Renal cortical epithelial cell (primary cell): ENCODE results near the gene EIF1AD. TPM values are rescaled to one million over a fixed set of nuclear protein-coding genes. Genes with fewer than 3 reads are reported as not detected.
"Not testable (repeated sequence)": the region's sequence is repeated elsewhere in the genome, so short reads cannot be mapped to it uniquely, and the experiment has no call there.

Source experiments
- DNase-seq: peaks from one replicate; pipeline ENCODE4 v3.0.0-alpha.2; 2011; ENCODE audit warnings: low read depth
- total RNA-seq: library from RNA; depleted of rRNA; stranded (reverse); fragments of >200 nt; gene quantifications from 2 replicates; pipeline ENCODE4 v1.2.3, GENCODE V29; 2014

Gene EIF1AD
- total RNA-seq, 1 donor from 2014 or later, result 39.0 TPM

DNA sequence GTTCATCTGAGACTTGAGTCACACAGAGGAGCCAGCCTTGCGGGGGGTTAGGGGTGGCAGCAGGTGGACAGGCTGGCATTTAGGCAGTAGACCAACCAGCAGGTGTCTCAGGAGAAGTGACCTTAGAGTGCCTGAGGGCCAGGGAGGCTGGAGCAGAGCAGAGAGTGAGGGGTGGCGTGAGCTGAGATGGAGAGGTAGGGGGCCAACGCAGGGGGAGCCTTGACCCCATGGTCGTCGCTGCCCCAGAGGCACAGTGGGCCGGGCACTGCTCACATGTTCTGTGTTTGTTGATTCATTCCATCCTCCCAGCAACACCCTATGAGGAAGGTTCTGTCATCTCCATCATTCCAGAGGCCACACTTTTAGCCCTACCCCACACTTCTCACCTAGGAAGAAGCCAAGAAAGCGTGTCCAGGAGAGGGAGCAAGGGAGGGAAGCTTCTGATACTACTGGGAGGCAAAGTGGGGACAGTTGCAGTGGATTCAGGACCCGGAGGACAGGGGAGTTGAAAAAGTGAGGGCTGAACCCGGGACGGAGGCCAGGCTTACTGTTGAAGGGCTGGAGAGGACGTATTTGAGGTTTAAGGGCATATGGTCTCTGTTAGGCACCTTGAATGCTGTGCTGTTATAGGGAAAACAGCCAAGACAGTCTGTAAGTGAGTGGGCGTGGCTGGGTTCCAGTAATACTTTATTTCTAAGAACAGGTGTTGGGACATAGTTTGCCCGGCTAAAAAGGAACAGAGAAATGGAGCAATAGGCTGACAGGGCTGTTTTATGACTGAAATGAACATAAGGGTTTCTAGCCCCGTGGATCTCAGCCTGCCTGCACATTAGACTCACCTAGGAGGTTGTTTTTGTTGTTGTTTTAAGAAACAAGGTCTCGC lies 33.1 kb downstream of the EIF1AD start:
- DNase-seq, result no peak

DNA sequence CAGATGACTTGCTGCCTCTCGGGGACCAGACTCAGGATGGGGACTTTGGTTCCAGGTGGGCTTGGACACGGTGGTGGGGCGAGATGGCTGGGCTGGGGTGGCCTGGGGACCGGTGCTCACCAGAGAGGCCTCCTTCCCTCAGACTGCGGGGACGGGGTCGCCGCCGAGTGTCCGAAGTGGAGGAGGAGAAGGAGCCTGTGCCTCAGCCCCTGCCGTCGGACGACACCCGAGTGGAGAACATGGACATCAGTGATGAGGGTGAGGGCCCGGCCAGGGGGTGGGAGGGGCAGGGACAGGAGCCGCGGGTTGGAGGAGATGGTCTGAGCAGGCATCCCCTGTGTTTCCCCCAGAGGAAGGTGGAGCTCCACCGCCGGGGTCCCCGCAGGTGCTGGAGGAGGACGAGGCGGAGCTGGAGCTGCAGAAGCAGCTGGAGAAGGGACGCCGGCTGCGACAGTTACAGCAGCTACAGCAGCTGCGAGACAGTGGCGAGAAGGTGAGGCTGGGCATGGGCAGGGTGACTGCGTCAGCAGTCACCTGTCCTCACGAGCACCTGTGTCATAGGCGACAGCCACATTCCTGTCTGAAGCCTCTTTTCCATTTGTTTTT lies 34.5 kb downstream of the EIF1AD start:
- DNase-seq, result no peak

- no peak for DNase-seq
Measured at GRCh38 chr11:65965986-65966762, 35.8 kb downstream of the EIF1AD start.

- no peak for DNase-seq
Measured at GRCh38 chr11:65964906-65965305, 37.1 kb downstream of the EIF1AD start.

DNA sequence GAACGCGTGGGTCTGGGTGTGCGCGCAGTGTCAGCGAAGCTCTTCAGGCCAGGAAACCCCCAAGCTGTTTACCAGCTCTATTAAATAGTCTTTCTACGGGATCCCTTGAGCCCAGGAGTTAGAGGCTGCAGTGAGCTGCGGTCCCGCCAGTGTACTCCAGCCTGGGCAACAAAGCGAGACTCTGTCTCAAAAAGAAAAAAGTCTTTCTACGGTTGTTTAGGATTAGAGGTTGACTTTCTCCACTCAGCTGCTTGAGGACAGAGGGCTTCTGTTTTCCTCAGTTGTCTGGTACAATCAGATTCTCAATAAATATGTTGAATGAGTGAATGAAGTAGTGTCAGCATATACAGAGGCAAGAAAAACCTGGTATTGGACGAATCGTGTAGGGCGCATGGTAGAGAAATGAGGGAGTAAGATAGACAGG lies 39.8 kb downstream of the EIF1AD start:
- DNase-seq, result no peak

DNA sequence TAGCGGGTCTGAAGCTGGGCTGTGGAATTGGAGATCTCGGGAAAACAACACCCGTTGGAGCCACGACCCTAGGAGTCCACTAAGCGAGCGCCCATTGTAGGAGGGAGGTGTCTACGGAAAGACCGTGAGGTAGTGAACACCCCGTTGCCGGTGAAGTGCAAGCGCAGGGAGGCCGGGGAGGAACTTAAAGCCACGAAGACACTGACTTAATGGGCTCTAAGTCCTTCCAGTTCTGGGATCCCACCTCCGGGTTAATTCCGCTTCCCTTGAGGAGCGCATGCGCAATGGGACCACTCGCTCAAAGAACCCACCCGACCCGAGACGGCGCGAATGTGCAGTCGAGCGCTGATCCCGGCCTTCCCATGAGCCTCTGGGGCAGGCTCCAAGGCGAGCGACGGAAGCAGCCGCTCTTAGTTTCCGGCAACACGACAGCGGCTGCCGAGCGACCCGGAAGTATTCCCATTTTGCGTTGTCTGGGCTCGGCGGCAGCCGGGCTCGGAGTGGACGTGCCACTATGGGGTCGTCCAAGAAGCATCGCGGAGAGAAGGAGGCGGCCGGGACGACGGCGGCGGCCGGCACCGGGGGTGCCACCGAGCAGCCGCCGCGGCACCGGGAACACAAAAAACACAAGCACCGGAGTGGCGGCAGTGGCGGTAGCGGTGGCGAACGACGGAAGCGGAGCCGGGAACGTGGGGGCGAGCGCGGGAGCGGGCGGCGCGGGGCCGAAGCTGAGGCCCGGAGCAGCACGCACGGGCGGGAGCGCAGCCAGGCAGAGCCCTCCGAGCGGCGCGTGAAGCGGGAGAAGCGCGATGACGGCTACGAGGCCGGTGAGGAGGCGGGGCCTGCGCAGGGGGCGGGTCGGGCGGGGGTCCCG lies 40.5 kb downstream of the EIF1AD start, which contains the start of gene SART1:
Gene SART1 (plus strand): TSS at position 468 of the 874 bp plus-strand sequence. CDS start 47 bp downstream, at position 515.
- peak; percentile 93 for DNase-seq

DNA sequence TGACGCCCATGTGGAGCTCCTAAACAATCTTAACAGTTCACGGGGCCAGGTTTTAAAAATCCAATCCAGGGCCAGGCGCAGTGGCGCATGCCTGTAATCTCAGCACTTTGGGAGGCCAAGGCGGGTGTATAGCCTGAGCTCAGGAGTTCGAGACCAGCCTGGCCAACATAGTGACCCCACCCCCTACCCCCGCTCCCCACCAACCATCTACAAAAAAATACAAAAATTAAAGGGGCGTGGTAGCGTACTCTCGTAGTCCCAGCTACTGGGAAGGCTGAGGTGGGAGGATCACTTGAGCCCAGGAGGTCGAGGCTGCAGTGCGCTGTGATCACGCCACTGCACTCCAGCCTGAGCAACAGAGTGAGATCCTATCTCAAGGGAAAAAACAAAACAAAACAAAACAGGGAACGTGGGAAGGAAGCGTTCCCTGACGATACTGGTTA lies 41.1 kb downstream of the EIF1AD start:
- DNase-seq, result no peak

DNA sequence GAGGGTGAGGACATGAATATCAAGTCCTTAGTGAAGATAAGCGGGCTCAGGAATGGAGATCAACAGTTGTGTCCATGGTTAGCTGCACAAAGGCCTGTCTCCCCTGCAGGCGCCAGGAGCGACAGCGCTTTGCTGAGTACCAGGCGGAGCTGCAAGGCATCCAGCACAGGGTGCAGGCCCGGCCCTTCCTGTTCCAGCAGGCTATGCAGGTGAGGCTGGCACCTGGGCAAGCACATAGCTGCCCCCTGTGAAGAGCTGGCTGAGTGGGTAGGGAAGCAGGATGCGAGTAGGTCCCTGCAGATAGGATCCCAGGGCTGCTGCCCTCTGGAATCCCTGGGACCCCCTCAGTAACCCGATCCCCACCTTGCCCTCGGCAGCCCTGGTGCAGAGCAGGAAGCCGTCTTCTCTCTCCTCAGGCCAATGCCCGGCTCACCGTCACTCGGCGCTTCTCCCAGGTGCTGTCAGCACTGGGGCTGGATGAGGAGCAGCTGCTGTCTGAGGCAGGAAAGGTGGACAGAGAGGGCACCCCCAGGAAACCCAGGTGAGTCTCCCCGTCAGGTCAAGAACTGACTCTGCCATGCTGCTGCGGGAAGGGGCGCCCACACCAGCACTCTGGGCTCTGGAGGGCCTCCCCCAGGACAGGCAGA lies 43.1 kb downstream of the EIF1AD start:
- DNase-seq, result no peak

DNA sequence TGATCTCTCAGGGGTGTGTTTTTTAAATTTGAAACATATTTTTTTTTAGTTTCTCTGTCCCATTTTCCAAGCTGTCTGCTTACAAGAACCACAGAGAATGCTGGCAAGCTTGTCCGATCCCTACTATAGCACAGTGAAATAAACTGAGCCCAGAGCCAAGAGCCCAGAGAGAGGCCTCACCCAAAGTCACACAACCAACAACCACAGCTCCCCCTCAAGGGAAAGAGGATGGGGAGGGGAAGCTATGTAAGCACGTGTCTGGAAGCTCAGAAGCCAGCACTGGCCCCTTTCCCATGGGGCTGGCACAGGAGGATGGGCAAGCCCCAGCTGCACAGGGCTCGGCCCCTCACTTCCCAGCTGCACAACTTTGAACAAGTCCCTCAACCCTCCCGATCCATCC lies 43.7 kb downstream of the EIF1AD start:
- DNase-seq, result no peak

GRCh38 chr11:65954771-65955170 lies 47.2 kb downstream of the EIF1AD start:
- no peak for DNase-seq

DNA sequence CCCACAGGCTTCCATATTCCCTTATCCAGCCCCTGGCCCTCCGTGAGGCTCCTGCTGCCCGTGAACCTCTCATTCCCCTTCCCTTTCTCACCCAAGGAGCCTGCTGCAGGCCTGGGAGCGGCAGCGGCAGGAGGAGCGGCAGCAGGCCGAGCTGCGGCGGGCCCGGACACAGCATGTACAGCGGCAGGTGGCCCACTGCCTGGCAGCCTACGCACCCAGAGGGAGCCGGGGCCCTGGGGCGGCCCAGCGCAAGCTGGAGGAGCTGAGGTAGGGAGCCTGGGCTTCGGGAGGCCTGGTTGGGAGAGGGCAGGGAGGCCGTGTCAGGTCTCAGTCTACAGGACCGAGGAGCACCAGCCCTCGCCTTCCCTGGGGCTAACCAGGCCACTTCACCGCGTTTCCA lies 48.5 kb downstream of the EIF1AD start:
- DNase-seq, result no peak

DNA sequence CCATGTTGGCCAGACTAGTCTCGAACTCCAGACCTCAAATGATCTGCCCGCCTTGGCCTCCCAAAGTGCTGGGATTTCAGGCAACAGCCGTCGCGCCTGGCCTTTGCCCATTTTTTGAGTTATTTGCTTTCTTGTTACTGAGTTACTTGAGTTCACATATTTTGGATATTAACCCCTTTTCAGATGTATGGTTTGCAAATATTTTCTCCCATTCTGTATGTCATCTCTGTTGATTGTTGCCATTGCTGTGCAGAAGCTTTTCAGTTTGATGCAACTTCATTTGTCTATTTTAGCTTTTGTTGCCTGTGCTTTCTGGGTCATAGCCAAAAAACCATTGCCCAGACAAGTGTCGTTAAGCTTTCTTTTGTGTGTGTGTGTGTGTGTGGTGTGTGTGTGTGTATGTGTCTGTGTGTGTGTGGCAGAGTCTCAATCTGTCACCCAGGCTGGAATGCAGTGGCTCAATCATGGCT lies 49.9 kb downstream of the EIF1AD start:
- no peak for DNase-seq

- DNase-seq, result not testable (repeated sequence)
Measured at GRCh38 chr11:65951641-65952040, 50.3 kb downstream of the EIF1AD start.

DNA sequence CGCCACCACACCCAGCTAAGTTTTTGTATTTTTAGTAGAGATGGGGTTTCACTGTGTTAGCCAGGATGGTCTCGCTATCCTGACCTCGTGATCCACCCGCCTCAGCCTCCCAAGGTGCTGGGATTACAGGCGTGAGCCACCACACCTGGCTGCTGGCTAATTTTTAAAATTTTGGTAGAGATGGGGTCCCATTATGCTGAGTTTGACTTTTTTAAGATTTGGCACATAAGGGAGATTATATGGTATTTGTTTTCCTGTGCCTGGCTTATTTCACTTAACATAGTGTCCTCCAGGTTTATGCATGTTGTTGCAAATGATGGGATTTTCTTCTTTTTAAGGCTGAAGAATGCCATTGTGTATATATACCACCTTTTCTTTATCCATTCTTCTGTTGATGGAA lies 51.2 kb downstream of the EIF1AD start:
- not testable (repeated sequence) for DNase-seq

DNA sequence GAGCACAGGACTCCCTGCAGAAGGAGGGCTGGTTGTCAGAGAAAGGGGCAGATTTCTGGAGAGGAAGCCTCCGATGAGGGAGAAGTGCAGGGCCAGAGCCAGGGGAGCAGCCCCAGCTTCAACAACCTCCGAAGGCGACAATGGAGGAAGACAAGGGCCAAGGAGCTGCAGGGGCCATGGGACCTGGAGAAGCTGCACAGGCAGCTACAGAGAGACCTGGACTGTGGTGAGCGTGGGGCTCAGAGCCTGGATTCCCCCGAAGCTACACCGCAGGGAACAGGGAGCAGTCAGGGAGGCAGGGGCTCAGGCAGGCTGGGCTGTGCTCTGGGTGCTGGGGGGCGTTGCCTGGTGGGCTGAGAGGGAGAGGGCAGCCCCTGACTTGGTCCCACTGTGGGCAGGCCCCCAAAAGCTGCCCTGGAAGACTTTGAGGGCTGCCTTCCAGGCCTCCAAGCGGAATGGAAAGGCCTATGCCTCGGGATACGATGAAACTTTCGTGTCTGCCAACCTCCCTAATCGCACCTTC lies 54.3 kb downstream of the EIF1AD start:
- DNase-seq, result no peak

GRCh38 chr11:65947133-65947532 lies 54.8 kb downstream of the EIF1AD start:
- DNase-seq, result no peak

GRCh38 chr11:65946655-65947054 lies 55.3 kb downstream of the EIF1AD start:
- no peak for DNase-seq
